ENCODE results near the gene DEFB132. TPM values are rescaled to one million over a fixed set of nuclear protein-coding genes. Genes with fewer than 3 reads are reported as not detected.
"Not testable (repeated sequence)": the region's sequence is repeated elsewhere in the genome, so short reads cannot be mapped to it uniquely, and the experiment has no call there.

DEFB132 gene
- total RNA-seq: not detected in 2 replicates

GRCh38 chr20:257419-257818 lies at the start of gene DEFB132:
DEFB132 (plus strand) TSS chr20:257724; CDS start chr20:257779, 55 bp downstream.
- DNase-seq (ENCODE audit: low read depth, low spot score): no peak

- DNase-seq (ENCODE audit: low read depth, low spot score): peak; percentile 35
These were observed 48.5 kb upstream of the DEFB132 start for GRCh38 chr20:208942-209566.

- DNase-seq (ENCODE audit: low read depth, low spot score): no peak
These were observed 46.6 kb upstream of the DEFB132 start for GRCh38 chr20:210809-211502.

GRCh38 chr20:214383-214782 lies 43.1 kb upstream of the DEFB132 start:
- no peak for DNase-seq (ENCODE audit: low read depth, low spot score)

GRCh38 chr20:215796-216195 lies 41.7 kb upstream of the DEFB132 start:
- DNase-seq (ENCODE audit: low read depth, low spot score): no peak

GRCh38 chr20:217266-217665 lies 40.3 kb upstream of the DEFB132 start:
- no peak for DNase-seq (ENCODE audit: low read depth, low spot score)

GRCh38 chr20:219290-220115 lies 38.0 kb upstream of the DEFB132 start:
- DNase-seq (ENCODE audit: low read depth, low spot score): no peak

GRCh38 chr20:221258-221830 lies 36.2 kb upstream of the DEFB132 start:
- DNase-seq (ENCODE audit: low read depth, low spot score): no peak

GRCh38 chr20:225879-226278 lies 31.6 kb upstream of the DEFB132 start:
- DNase-seq (ENCODE audit: low read depth, low spot score): not testable (repeated sequence)

- no peak for DNase-seq (ENCODE audit: low read depth, low spot score)
These were observed 30.6 kb upstream of the DEFB132 start, which contains the start of gene DEFB129 for GRCh38 chr20:226958-227357. DEFB129 (plus strand) TSS chr20:227258; CDS start chr20:227289, 31 bp downstream.

- DNase-seq (ENCODE audit: low read depth, low spot score): no peak
These were observed 30.0 kb upstream of the DEFB132 start for GRCh38 chr20:227439-228105.

- DNase-seq (ENCODE audit: low read depth, low spot score): no peak
These were observed 21.6 kb upstream of the DEFB132 start for GRCh38 chr20:235891-236290.

- DNase-seq (ENCODE audit: low read depth, low spot score): no peak
These were observed 20.0 kb upstream of the DEFB132 start for GRCh38 chr20:237489-237888.

GRCh38 chr20:237929-238328 lies 19.6 kb upstream of the DEFB132 start:
- no peak for DNase-seq (ENCODE audit: low read depth, low spot score)

- DNase-seq (ENCODE audit: low read depth, low spot score): no peak
These were observed 14.6 kb upstream of the DEFB132 start for GRCh38 chr20:242905-243304.

- DNase-seq (ENCODE audit: low read depth, low spot score): no peak
These were observed 6.2 kb upstream of the DEFB132 start for GRCh38 chr20:251354-251753.

- no peak for DNase-seq (ENCODE audit: low read depth, low spot score)
These were observed 4.7 kb upstream of the DEFB132 start for GRCh38 chr20:252801-253200.

- not testable (repeated sequence) for DNase-seq (ENCODE audit: low read depth, low spot score)
These were observed 4.1 kb upstream of the DEFB132 start for GRCh38 chr20:253447-253846.

- DNase-seq (ENCODE audit: low read depth, low spot score): no peak
These were observed 840 bp downstream of the DEFB132 start for GRCh38 chr20:258269-258858.

- DNase-seq (ENCODE audit: low read depth, low spot score): no peak
These were observed 1.4 kb downstream of the DEFB132 start for GRCh38 chr20:258963-259362.

- DNase-seq (ENCODE audit: low read depth, low spot score): no peak
These were observed 2.5 kb downstream of the DEFB132 start for GRCh38 chr20:259981-260380.

Data from pulmonary artery endothelial cell (primary cell).